H54 (cell line): ENCODE data around the gene ANKMY1.

Source experiments
- DNase-seq: peaks from one replicate; pipeline ENCODE4 v3.0.0; 2011; ENCODE audit warnings: low spot score, mixed read lengths; ENCODE audit not compliant: insufficient read length
- FAIRE-seq: peaks from 3 replicates; lab custom pipeline; 2011; peaks lifted over from hg19 to GRCh38; lab: Jason Lieb, UNC
- POLR2A ChIP-seq: IDR thresholded peaks from 2 replicates; pipeline ENCODE4 v1.6.1; 2011; ENCODE audit warnings: low read depth, mild to moderate bottlenecking, low read length

Gene ANKMY1

GRCh38 chr2:240579771-240580614 lies 22.2 kb upstream of the ANKMY1 start:
- FAIRE-seq (peak; percentile 94), DNase-seq (peak; percentile 87)
- TF ChIP-seq POLR2A: no peak

GRCh38 chr2:240579071-240579762 lies 21.4 kb upstream of the ANKMY1 start:
- DNase-seq (no peak), FAIRE-seq (no peak)
- TF ChIP-seq POLR2A: no peak

DNA sequence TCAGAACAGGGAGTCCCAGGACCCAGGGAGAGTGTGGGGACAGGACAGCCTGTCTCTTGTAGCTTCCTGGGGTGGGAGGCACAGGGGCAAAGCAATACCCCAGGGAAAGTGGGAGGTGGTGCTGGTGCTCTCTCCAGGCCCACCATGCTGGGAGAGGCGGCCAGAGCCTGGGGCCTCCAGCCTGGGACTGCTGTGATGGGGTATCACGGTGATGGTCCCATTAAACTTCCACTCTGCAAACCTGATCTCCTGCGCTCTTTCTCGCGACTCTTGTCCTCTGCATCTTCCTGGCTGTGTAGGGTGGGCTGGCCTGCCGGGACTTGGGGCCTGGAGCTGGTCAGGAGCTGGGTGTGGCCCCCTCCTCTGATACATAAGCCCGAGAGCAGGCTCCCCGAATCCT lies 20.7 kb upstream of the ANKMY1 start:
- no peak for DNase-seq
- TF ChIP-seq POLR2A: no peak
- no peak for FAIRE-seq

DNA sequence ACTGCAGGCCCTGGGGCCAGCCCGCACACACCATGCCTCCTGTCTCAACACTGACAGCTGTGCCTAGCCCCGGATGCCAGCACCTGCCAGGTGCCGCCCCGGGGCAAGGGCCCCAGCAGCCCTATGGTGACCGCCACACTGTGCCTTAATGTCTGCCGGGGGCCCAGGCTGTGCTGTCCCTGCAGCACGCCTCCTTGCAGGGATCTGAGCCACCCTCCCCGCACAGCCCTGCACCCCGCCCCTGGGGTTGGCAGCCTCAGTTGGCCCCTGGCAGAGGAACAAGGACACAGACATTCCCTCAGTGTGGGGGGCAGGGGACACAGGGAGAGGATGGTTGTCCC lies 20.3 kb upstream of the ANKMY1 start:
- FAIRE-seq: no peak
- TF ChIP-seq POLR2A: no peak
- DNase-seq: no peak

DNA sequence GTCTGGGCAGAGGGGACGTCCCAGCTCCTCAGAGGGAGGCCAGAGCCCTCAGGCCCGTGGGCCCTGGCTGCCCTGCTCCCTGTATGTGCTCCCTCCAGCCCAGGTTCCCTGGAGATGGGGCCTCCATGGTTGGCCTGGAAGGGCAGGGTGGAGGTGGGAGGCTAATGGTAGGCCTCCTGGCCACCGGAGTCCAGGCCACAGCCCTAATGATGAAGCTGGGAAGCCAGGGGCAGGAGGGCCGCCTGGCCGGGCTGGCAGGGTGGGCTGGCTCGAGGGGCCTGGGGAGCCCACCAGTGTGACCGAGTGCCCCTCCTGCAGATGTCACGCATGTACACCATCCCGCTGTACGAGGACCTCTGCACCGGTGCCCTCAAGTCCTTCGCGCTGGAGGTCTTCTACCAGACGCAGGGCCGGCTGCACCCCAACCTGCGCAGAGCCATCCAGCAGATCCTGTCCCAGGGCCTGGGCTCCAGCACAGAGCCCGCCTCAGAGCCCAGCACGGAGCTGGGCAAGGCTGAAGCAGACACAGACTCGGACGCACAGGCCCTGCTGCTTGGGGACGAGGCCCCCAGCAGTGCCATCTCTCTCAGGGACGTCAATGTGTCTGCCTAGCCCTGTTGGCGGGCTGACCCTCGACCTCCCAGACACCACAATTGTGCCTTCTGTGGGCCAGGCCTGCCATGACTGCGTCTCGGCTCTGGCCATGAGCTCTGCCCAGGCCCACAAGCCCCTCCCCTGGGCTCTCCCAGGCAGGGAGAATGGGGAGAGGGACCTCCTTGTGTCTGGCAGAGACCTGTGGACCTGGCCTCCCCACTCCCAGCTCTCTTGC lies 19.7 kb upstream of the ANKMY1 start:
- no peak for DNase-seq
- FAIRE-seq: no peak
- TF ChIP-seq POLR2A: no peak

GRCh38 chr2:240576436-240577205 lies 18.8 kb upstream of the ANKMY1 start:
- TF ChIP-seq POLR2A: no peak
- FAIRE-seq (no peak), DNase-seq (no peak)

DNA sequence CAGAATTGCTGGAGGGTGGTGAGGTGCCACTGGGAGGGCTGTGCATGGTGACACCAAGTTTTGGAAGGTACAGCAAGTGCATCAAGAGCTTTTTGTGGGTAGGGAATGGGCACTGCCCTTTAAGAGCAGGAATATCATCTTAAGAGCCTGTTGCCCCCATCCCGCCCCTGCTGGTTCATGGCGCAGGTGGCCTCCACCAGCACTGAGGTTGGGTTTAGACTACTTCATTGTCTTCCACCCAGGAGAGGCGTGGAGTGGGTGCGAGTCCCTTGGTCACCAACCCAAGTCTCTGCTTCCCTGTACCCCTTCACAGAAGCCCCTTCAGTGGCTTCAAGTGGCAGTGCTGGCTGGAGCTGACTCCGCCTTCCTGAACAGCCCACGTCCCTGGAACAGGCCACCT lies 18.2 kb upstream of the ANKMY1 start:
- no peak for TF ChIP-seq POLR2A
- DNase-seq: no peak
- no peak for FAIRE-seq

DNA sequence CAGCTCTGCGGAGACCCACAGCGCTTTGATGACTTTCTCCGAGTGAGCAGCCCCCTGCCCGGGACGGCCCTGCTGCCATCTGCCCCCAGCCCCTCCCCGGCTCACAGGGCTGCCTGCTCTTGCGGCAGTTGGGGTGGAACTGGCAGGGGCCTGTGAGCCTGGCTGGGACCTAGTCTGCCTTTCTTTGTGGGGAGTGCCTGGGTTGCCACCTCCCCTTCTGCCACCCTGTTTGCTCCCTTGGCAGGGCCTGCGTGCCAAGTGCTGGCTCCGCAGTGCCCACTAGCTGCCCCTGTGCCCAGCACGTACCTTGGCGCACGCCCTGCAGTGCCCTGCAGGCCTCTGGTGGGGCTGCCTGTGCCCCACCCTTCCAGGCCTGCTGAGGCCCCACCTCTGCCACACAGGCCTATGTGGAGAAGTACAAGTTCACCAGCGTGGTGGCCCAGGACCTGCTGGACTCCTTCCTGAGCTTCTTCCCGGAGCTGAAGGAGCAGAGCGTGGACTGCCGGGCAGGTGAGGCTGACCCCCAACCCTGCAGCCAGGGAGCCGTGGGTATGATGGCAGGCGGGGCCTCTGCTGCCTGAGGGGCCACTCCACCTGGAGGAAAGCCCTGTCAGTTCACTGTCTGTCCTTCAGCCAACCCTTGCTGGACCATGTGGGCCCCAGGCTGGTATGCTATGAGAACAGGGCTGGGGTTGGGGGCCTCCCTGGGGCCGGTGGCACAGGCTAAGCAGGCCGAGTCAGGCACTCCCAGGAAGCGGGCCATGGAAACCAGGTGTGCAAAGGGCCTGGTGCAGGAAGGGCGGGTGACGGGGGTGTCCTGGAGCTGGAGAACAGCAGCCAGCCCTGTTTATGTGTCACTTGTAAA lies 17.5 kb upstream of the ANKMY1 start:
- no peak for TF ChIP-seq POLR2A
- FAIRE-seq (no peak), DNase-seq (no peak)

- no peak for DNase-seq
- TF ChIP-seq POLR2A: no peak
- no peak for FAIRE-seq
Measured at GRCh38 chr2:240574386-240575100, 16.8 kb upstream of the ANKMY1 start.

DNA sequence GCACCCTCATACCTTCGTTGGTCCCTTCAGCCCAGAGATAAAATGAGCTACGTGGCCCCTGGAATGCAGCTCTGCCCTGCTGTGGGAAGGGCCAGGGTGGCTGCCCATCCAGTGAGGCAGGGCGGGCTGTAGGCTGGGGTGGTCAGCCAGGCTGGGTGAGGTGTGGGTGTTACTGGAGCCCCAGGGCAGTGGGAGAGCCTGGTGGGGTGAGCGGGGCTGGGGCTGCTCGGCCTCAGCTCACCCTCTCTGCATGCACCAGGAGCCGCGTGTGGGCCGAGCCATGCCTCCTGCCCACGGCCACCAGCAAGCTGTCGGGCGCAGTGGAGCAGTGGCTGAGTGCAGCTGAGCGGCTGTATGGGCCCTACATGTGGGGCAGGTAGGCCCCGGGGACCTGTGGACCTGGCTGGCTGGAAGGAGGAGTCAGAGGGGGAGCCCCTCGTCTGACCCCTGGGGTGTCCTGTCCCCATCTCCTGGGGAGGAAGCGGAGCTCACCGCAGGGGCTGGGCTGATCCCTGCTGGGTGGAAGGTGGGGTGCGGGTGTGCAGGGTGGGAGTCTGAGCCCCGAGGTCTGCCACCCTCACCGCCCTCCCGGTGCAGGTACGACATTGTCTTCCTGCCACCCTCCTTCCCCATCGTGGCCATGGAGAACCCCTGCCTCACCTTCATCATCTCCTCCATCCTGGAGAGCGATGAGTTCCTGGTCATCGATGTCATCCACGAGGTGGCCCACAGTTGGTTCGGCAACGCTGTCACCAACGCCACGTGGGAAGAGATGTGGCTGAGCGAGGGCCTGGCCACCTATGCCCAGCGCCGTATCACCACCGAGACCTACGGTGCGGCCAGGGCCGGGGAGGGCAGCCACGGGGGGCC lies 16.0 kb upstream of the ANKMY1 start:
- no peak for FAIRE-seq
- TF ChIP-seq POLR2A: no peak
- DNase-seq: no peak

DNA sequence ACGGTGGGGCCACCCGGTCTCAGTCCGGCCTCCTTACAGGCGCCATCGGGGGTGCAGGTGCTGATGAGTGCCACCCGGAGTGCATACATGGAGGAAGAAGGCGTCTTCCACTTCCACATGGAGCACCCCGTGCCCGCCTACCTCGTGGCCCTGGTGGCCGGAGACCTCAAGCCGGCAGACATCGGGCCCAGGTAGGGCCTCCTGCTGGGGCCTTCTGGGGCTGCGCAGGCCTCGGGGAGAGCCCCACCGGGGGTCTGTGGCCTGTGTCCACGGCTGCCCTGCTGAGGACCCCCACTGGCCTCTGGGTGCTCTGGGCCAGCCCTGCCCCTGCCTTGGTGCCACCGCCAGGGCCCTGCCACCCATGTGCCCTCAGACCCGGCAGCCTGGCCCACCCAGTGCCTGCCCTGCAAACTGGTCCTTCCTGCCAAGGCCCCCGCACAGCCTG lies 15.3 kb upstream of the ANKMY1 start:
- FAIRE-seq (no peak), DNase-seq (no peak)
- no peak for TF ChIP-seq POLR2A
